ENCODE results near the gene LRRC71. TPM values are rescaled to one million over a fixed set of nuclear protein-coding genes. Genes with fewer than 3 reads are reported as not detected.
"Not testable (repeated sequence)": the region's sequence is repeated elsewhere in the genome, so short reads cannot be mapped to it uniquely, and the experiment has no call there.

Gene LRRC71
- total RNA-seq, 4 donors from 2014 or later, result 0.40 TPM; not detected in 3

GRCh38 chr1:156923670-156924477, 3.4 kb downstream of the LRRC71 start:
- H3K27me3 ChIP-seq, result peaks cover 96% of the 10 kb centered on the region
- peaks cover 0 to 42% (median 17%) of the 10 kb centered on the region in 3 donors for H3K4me1 ChIP-seq
- ATAC-seq, result no peak
- no peaks in the 10 kb centered on the region for H3K36me3 ChIP-seq
- peak overlapping the region in 1 of 2 donors; percentile 32 for H3K4me3 ChIP-seq
- no peak overlapping the region for H3K27ac ChIP-seq
- WGBS, 2 donors (ENCODE audit: low coverage in 1 of 2), result 27% methylated on average over 3 of the region's 64 CpGs; no CpG with 5 or more reads in 1 of the 2 donors
- H3K9me3 ChIP-seq, result no peaks in the 10 kb centered on the region
- TF ChIP-seq EP300 (IDR thresholded peaks at IDR 0.05) (no peak), CTCF (IDR thresholded peaks at IDR 0.05) (no peak), POLR2AphosphoS5 (IDR thresholded peaks at IDR 0.05) (no peak), POLR2A (IDR thresholded peaks at IDR 0.05) (no peak)

- TF ChIP-seq POLR2AphosphoS5 (IDR thresholded peaks at IDR 0.05) (no peak), POLR2A (IDR thresholded peaks at IDR 0.05) (no peak), EP300 (IDR thresholded peaks at IDR 0.05) (no peak), CTCF (IDR thresholded peaks at IDR 0.05) (no peak)
- Histone ChIP-seq H3K9me3 (no peaks in the 10 kb centered on the region), H3K4me3 (no peak overlapping the region), H3K27me3 (peaks cover 98% of the 10 kb centered on the region), H3K27ac (no peak overlapping the region), H3K4me1 (peaks cover 0 to 42% (median 17%) of the 10 kb centered on the region in 3 donors), H3K36me3 (no peaks in the 10 kb centered on the region)
- WGBS, 2 donors (ENCODE audit: low coverage in 1 of 2), result 7 to 65% methylated on average over 2 to 4 of the region's 22 CpGs
- no peak for ATAC-seq
Observed at GRCh38 chr1:156924478-156925153, 4.2 kb downstream of the LRRC71 start.

GRCh38 chr1:156925154-156926010, 5.0 kb downstream of the LRRC71 start:
- Histone ChIP-seq H3K9me3 (no peaks in the 10 kb centered on the region), H3K4me3 (no peak overlapping the region), H3K36me3 (no peaks in the 10 kb centered on the region), H3K4me1 (peaks cover 0 to 36% (median 17%) of the 10 kb centered on the region in 3 donors), H3K27me3 (peaks cover 96% of the 10 kb centered on the region), H3K27ac (no peak overlapping the region)
- TF ChIP-seq CTCF (IDR thresholded peaks at IDR 0.05), result no peak
- no peak for ATAC-seq
- WGBS, 2 donors (ENCODE audit: low coverage in 1 of 2), result 71 to 88% methylated on average over 2 to 3 of the region's 5 CpGs

- H3K9me3 ChIP-seq, result no peaks in the 10 kb centered on the region
- H3K4me3 ChIP-seq, result no peak overlapping the region
- no peak overlapping the region for H3K27ac ChIP-seq
- ATAC-seq, result no peak
- no peak for TF ChIP-seq CTCF (IDR thresholded peaks at IDR 0.05)
- TF ChIP-seq EP300 (IDR thresholded peaks at IDR 0.05), result no peak
- TF ChIP-seq POLR2A (IDR thresholded peaks at IDR 0.05), result no peak
- no peak for TF ChIP-seq POLR2AphosphoS5 (IDR thresholded peaks at IDR 0.05)
- peaks cover 0 to 35% (median 17%) of the 10 kb centered on the region in 3 donors for H3K4me1 ChIP-seq
- H3K36me3 ChIP-seq, result no peaks in the 10 kb centered on the region
- peaks cover 90% of the 10 kb centered on the region for H3K27me3 ChIP-seq
- WGBS, 2 donors (ENCODE audit: low coverage in 1 of 2), result 38 to 46% methylated on average over 2 to 3 of the region's 3 CpGs
Observed at GRCh38 chr1:156926175-156926574, 5.7 kb downstream of the LRRC71 start.

- peaks cover 0 to 40% (median 20%) of the 10 kb centered on the region in 3 donors for H3K4me1 ChIP-seq
- H3K36me3 ChIP-seq, ATAC-seq, H3K9me3 ChIP-seq, H3K4me3 ChIP-seq, H3K27ac ChIP-seq: not testable (repeated sequence)
- no CpG with 5 or more reads among the region's 6 CpGs for WGBS, 2 donors (ENCODE audit: low coverage in 1 of 2)
- H3K27me3 ChIP-seq, result peaks cover 85% of the 10 kb centered on the region
Observed at GRCh38 chr1:156926695-156927094, 6.3 kb downstream of the LRRC71 start.
